Stimulated activated CD8-positive, alpha-beta memory T cell treated with anti-CD3 and anti-CD28 coated beads, Interleukin-4, amount 100 ng/mL, for 1 hour (primary cell): ENCODE results near the gene STXBP1.
A peak's percentile ranks its signal among the peaks of the same experiment; 100 is the strongest.

Experiments
- DNase-seq, 2 donors: peaks; one replicate each; pipeline ENCODE4 v3.0.0-alpha.2; 2020; ENCODE audit warnings: low read depth in 2 of 2, low spot score in 1 of 2

Gene STXBP1

DNA sequence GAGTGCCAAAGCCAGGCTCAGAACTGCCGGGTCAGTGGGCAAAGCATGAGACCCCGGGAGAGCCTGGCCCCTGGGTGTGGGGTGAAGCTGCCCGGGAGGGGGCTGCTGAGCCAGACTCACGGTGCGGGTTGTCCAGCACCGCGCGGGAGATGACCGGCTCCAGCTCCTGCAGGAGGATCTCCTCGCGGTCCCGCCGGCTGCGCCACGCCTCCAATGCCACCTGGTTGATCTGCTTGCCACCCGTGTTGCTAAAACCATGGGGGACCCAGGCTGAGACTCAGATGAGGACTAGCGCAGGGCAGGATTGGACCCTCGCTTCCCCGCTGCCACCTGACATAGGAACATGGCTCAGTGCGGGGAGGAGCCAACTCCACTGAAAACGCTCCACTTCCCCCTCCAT is 120.4 kb downstream of the STXBP1 start:
- DNase-seq: no peak

- no peak for DNase-seq
Measured at GRCh38 chr9:127733614-127734013, 121.5 kb downstream of the STXBP1 start.

- no peak for DNase-seq
Measured at GRCh38 chr9:127734247-127734746, 122.2 kb downstream of the STXBP1 start.

- DNase-seq: peak; percentile 98 to 99
Measured at GRCh38 chr9:127734747-127735529, 122.9 kb downstream of the STXBP1 start, which contains the start of gene TOR2A. Gene TOR2A, minus strand, starts transcription at chr9:127735294. Its CDS starts 24 bp downstream, at chr9:127735270.

DNA sequence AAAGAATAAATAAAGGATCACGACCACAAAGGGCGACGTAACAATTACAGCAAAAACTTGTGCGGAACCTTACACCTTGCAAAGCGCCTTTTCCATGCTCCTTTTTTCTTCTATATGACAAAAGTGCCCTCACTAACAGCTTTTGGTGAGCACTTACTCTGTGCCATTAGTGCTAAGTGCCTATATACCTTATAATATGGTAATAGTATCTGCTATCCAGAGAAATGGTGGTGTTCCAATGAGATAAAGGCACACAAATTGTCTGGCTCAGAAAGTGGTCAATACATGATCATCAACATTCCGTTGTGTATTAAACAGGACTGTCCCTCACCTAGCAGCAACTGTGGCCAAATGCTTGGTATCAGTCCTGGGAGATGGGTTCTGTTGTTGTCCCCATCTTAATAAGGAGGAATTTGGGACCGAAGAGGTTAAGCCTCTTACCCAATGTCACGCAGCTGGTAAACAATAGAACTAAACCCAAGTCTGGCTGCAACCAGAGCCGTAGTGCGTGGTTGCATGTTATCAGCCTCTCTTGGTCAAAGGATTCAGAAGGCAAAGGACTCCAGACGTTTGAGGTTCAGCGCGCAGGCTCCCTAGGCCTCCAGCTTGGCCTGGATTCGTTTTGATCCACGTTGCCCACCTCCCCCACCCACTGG is 123.6 kb downstream of the STXBP1 start:
- no peak for DNase-seq

DNA sequence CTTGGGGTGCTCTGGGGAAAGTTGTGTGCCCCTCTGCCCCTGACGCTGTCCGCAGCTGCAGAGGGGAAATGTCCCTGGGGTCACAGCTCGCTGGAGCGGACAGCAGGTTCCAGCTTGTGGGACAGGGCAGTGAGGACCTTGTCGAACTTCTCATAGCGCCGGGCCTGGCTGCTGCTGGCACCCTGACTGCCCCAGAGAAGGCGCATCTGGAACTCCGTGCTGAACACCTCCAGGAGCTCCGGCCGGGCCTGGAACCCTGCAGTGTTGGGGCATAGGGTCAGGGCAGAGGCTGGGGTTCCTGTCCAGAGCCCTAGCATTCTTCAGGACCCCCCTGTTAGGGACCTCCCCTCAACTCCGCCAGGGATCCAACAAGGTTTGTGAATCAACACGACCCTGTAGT is 126.6 kb downstream of the STXBP1 start:
- DNase-seq: no peak

- no peak for DNase-seq
Measured at GRCh38 chr9:127739614-127740330, 127.7 kb downstream of the STXBP1 start.

GRCh38 chr9:127741831-127742434 is 129.9 kb downstream of the STXBP1 start:
- no peak for DNase-seq
